ENCODE results near the gene SPON1. TPM values are rescaled to one million over a fixed set of nuclear protein-coding genes. Genes with fewer than 3 reads are reported as not detected.

The SPON1 gene
- total and polyA plus RNA-seq, 2 of the 8 experiments (the other 6 are each of a cell fraction or from before 2014, with no cell fraction given): 1.5 to 5.4 TPM

DNA sequence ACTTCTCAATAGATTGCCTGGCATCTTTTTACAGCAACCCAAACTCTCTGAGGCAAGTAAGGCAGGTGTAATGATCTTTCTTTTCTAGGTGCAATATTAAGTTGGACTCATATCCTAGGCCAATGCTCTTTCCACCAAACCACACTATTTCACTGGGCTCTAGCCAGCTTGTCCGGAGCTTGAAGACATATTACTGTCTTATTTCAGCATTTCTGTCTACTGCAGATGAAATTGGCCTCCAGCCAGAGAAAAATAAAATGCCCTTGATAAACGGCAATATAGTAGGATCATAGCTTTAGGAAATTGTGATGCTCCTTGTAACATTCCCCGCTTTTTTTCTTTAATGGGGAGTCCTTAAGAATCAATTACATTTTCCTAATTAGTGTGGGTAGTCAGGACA, 48.1 kb downstream of the SPON1 start (continued):
- TF ChIP-seq, protein P1, sequence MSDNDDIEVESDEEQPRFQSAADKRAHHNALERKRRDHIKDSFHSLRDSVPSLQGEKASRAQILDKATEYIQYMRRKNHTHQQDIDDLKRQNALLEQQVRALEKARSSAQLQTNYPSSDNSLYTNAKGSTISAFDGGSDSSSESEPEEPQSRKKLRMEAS (IDR thresholded peaks at IDR 0.05): no peak
- no peak for TF ChIP-seq CHD2 (IDR thresholded peaks at IDR 0.05; ENCODE audit: low read length)
- no peak for TF ChIP-seq POLR2AphosphoS5 (IDR thresholded peaks at IDR 0.05; ENCODE audit: low read depth, low read length)
